RWPE2 (cell line): Measurements from ENCODE around the gene KIF26B.

ENCODE experiments used
- ATAC-seq: fragments of 200-7000 bp; cut with Tn5 transposase; 3 replicates; pipeline ENCODE4 v1.9.1; 2021; ENCODE audit warnings: low read depth
- DNase-seq: peaks from one replicate; pipeline ENCODE4 v3.0.0-alpha.2; 2020; ENCODE audit warnings: low spot score
- H3K27ac ChIP-seq: fragments of 450-650 bp; 2 replicates; pipeline ENCODE4 v1.5.1; 2017; ENCODE audit warnings: mild to moderate bottlenecking; ENCODE audit not compliant: poor library complexity, severe bottlenecking
- H3K27me3 ChIP-seq: fragments of 250-450 bp; sonication (Bioruptor Pico); 2 replicates; pipeline ENCODE4 v1.5.1; 2021; ENCODE audit warnings: mild to moderate bottlenecking, moderate library complexity; ENCODE audit not compliant: insufficient read depth, poor library complexity, severe bottlenecking
- H3K36me3 ChIP-seq: fragments of 250-450 bp; sonication (Bioruptor Pico); 2 replicates; pipeline ENCODE4 v1.5.1; 2020; ENCODE audit warnings: low read depth, mild to moderate bottlenecking, moderate library complexity
- H3K4me1 ChIP-seq: fragments of 250-450 bp; sonication (Bioruptor Pico); 2 replicates; pipeline ENCODE4 v1.5.1; 2021; ENCODE audit warnings: mild to moderate bottlenecking, moderate library complexity; ENCODE audit not compliant: insufficient read depth, poor library complexity, severe bottlenecking
- H3K4me3 ChIP-seq: fragments of 250-450 bp; sonication (Bioruptor Pico); 2 replicates; pipeline ENCODE4 v1.5.1; 2021; ENCODE audit warnings: mild to moderate bottlenecking, moderate library complexity; ENCODE audit not compliant: severe bottlenecking
- H3K9me3 ChIP-seq: fragments of 250-450 bp; sonication (Bioruptor Pico); 2 replicates; pipeline ENCODE4 v1.5.1; 2021; ENCODE audit warnings: mild to moderate bottlenecking, moderate library complexity; ENCODE audit not compliant: severe bottlenecking
- CTCF ChIP-seq: fragments of 450-650 bp; IDR thresholded peaks from one replicate; pipeline ENCODE4 v1.5.1; 2017; ENCODE audit warnings: mild to moderate bottlenecking, moderate library complexity; ENCODE audit not compliant: poor library complexity, severe bottlenecking

The KIF26B gene

GRCh38 chr1:245656189-245656717 lies 501.5 kb downstream of the KIF26B start:
- TF ChIP-seq CTCF = no peak
- H3K4me1 ChIP-seq = no peaks in the 10 kb centered on the region
- H3K4me3 ChIP-seq = no peak overlapping the region
- no peak overlapping the region for H3K27ac ChIP-seq
- DNase-seq = no peak
- no peaks in the 10 kb centered on the region for H3K27me3 ChIP-seq
- no peaks in the 10 kb centered on the region for H3K9me3 ChIP-seq
- ATAC-seq = no peak
- H3K36me3 ChIP-seq = no peaks in the 10 kb centered on the region

- no peaks in the 10 kb centered on the region for H3K9me3 ChIP-seq
- ATAC-seq (no peak), DNase-seq (no peak)
- no peaks in the 10 kb centered on the region for H3K27me3 ChIP-seq
- H3K27ac ChIP-seq = no peak overlapping the region
- no peak overlapping the region for H3K4me3 ChIP-seq
- TF ChIP-seq CTCF = no peak
- no peaks in the 10 kb centered on the region for H3K4me1 ChIP-seq
- H3K36me3 ChIP-seq = no peaks in the 10 kb centered on the region
Observed at GRCh38 chr1:245657371-245657770, 502.6 kb downstream of the KIF26B start.

- H3K36me3 ChIP-seq = no peaks in the 10 kb centered on the region
- H3K4me1 ChIP-seq = no peaks in the 10 kb centered on the region
- no peaks in the 10 kb centered on the region for H3K27me3 ChIP-seq
- no peak overlapping the region for H3K4me3 ChIP-seq
- no peak overlapping the region for H3K27ac ChIP-seq
- DNase-seq (no peak), ATAC-seq (no peak)
- no peaks in the 10 kb centered on the region for H3K9me3 ChIP-seq
- no peak for TF ChIP-seq CTCF
Observed at GRCh38 chr1:245663373-245663772, 508.6 kb downstream of the KIF26B start.

GRCh38 chr1:245663841-245664240 lies 509.1 kb downstream of the KIF26B start:
- no peaks in the 10 kb centered on the region for H3K4me1 ChIP-seq
- DNase-seq (no peak), ATAC-seq (no peak)
- H3K4me3 ChIP-seq = no peak overlapping the region
- TF ChIP-seq CTCF = no peak
- no peaks in the 10 kb centered on the region for H3K9me3 ChIP-seq
- H3K27me3 ChIP-seq = no peaks in the 10 kb centered on the region
- H3K36me3 ChIP-seq = no peaks in the 10 kb centered on the region
- no peak overlapping the region for H3K27ac ChIP-seq

- H3K27me3 ChIP-seq = no peaks in the 10 kb centered on the region
- H3K4me1 ChIP-seq = no peaks in the 10 kb centered on the region
- H3K9me3 ChIP-seq = no peaks in the 10 kb centered on the region
- H3K27ac ChIP-seq = no peak overlapping the region
- H3K4me3 ChIP-seq = no peak overlapping the region
- ATAC-seq (no peak), DNase-seq (no peak)
- no peak for TF ChIP-seq CTCF
- no peaks in the 10 kb centered on the region for H3K36me3 ChIP-seq
Observed at GRCh38 chr1:245666412-245666811, 511.6 kb downstream of the KIF26B start.
